Spleen (tissue), 11 donors: ENCODE measurements around the gene PIK3C3. TPM values are rescaled to one million over a fixed set of nuclear protein-coding genes. Genes with fewer than 3 reads are reported as not detected.
"Not testable (repeated sequence)": the region's sequence is repeated elsewhere in the genome, so short reads cannot be mapped to it uniquely, and the experiment has no call there.

Experiments
- DNase-seq: peaks from one replicate; pipeline ENCODE4 v3.0.0-alpha.2; 2020
- H3K27ac ChIP-seq, 8 donors: fragments of 200-600 bp; sonication (generic) in 7 of 8; 1 replicate in 4 of 8; 2 replicates in 4 of 8; pipeline versions ENCODE4 v1.5.0 to v1.8.0; 2016 to 2021; ENCODE audit warnings: inconsistent platforms in 4 of 8, mild to moderate bottlenecking in 4 of 8, moderate library complexity in 1 of 8
- H3K27me3 ChIP-seq, 7 donors: fragments of 200-600 bp; sonication (generic) in 6 of 7; replicated peaks in 1 of 7; 1 replicate in 4 of 7; 2 replicates in 3 of 7; pipeline versions ENCODE4 v1.5.0 to v1.8.0; 2016 to 2021; ENCODE audit warnings: inconsistent platforms in 3 of 7, mild to moderate bottlenecking in 1 of 7
- H3K36me3 ChIP-seq, 6 donors: fragments of 200-600 bp; sonication (generic) in 5 of 6; 1 replicate in 4 of 6; 2 replicates in 2 of 6; pipeline versions ENCODE4 v1.5.0 to v1.8.0; 2016 to 2021; ENCODE audit warnings: inconsistent platforms in 2 of 6
- H3K4me1 ChIP-seq, 6 donors: fragments of 200-600 bp; sonication (generic) in 5 of 6; 1 replicate in 3 of 6; 2 replicates in 3 of 6; pipeline versions ENCODE4 v1.5.0 to v1.8.0; 2016 to 2021; ENCODE audit warnings: inconsistent platforms in 3 of 6
- H3K4me3 ChIP-seq, 8 donors: fragments of 200-600 bp; sonication (generic) in 7 of 8; 1 replicate in 4 of 8; 2 replicates in 4 of 8; pipeline versions ENCODE4 v1.5.0 to v1.8.0; 2016 to 2021; ENCODE audit warnings: inconsistent platforms in 4 of 8, mild to moderate bottlenecking in 4 of 8, moderate library complexity in 2 of 8
- H3K9me3 ChIP-seq, 8 donors: fragments of 200-600 bp; sonication (generic) in 7 of 8; 1 replicate in 4 of 8; 2 replicates in 4 of 8; pipeline versions ENCODE4 v1.5.0 to v1.8.0; 2016 to 2021; ENCODE audit warnings: inconsistent platforms in 4 of 8
- CTCF ChIP-seq, 11 experiments: fragments of 200-600 bp in 7 of 11; fragments of 450-650 bp in 4 of 11; sonication (generic) in 4 of 11; IDR thresholded peaks in 8 of 11; conservative IDR thresholded peaks in 3 of 11; 1 replicate in 7 of 11; 2 replicates in 4 of 11; pipeline versions ENCODE4 v1.4.0 to v1.8.0; 2016 to 2021; ENCODE audit warnings: antibody characterized with exemption in 11 of 11, inconsistent platforms in 4 of 11, mild to moderate bottlenecking in 1 of 11
- POLR2A ChIP-seq, 3 donors: fragments of 450-650 bp; IDR thresholded peaks; one replicate each; pipeline ENCODE4 v1.5.1; 2017; ENCODE audit warnings: antibody characterized with exemption in 3 of 3, mild to moderate bottlenecking in 1 of 3
- POLR2AphosphoS5 ChIP-seq, 3 donors: sonication (generic); formaldehyde crosslinking; IDR thresholded peaks; one replicate each; pipeline ENCODE4 v1.5.1; 2017; ENCODE audit warnings: antibody characterized with exemption in 3 of 3
- whole genome bisulfite sequencing, 5 donors: extraction: QIAGEN DNeasy Blood & Tissue Kit in 3 of 5; methylation state at CpG; one replicate each; pipeline versions ENCODE4 v1.1.5 to v1.1.7; 2013 to 2018; 5-methylcytosine and 5-hydroxymethylcytosine counted together
- intact Hi-C: fragments of 100-400 bp; cut with DNase I; formaldehyde crosslinking; loops from one replicate; pipeline ENCODE4 v1.15.0; 2023; ENCODE audit warnings: low total_unique reads
- polyA plus RNA-seq, 3 donors: library from polyadenylated mRNA; stranded (reverse); fragments of 200-250 nt; gene quantifications; one replicate each; pipeline ENCODE4 v1.2.1, GENCODE V29; 2013
- total RNA-seq, 7 donors: library from RNA; depleted of rRNA in 3 of 7; stranded (reverse); fragments of >200 nt in 3 of 7; fragmentation: NEBNext Ultra II Directional in 4 of 7; extraction: Animal tissue kit (Norgen Biotek cat#: 25700) in 4 of 7; gene quantifications; one replicate each; pipeline versions ENCODE4 v1.1.0 to v1.2.1, GENCODE V29; 2016 to 2021
- donor health status: healthy with polysubstance abuse.
- donor health status: DM: no; HTN: no; CAD: no; lungs with moderate emphysema.
- donor health status: DM: no; HTN: no; CAD: no.
- donor health status: Bipolar disorder and iron deficiency.
- donor health status: healthy.
- donor health status: DM: no; HTN: no; CAD: no.
- donor health status: DM: yes; HTN: yes; CAD: no.

The PIK3C3 gene
- total and polyA plus RNA-seq, 10 donors = 22.8 to 77.3 (median 62.2) TPM

- no peak for DNase-seq
- no peaks in the 10 kb centered on the region for H3K36me3 ChIP-seq
- TF ChIP-seq POLR2AphosphoS5 (IDR thresholded peaks at IDR 0.05) (no peak), POLR2A (IDR thresholded peaks at IDR 0.05) (no peak), CTCF (IDR thresholded peaks at IDR 0.05 in 8 of 11, conservative IDR thresholded peaks at IDR 0.05 in 3 of 11) (no peak)
- no peaks in the 10 kb centered on the region for H3K4me1 ChIP-seq
- intact Hi-C loops = no loop called here
- H3K27ac ChIP-seq = no peak overlapping the region
- H3K9me3 ChIP-seq = no peaks in the 10 kb centered on the region
- 74 to 84% (median 80%) methylated on average over 10 of the region's 10 CpGs for WGBS, 5 donors
- H3K4me3 ChIP-seq = no peak overlapping the region
- H3K27me3 ChIP-seq = no peaks in the 10 kb centered on the region
Measured at GRCh38 chr18:42107691-42108450, 152.8 kb downstream of the PIK3C3 start.

- not testable (repeated sequence) for H3K36me3 ChIP-seq, H3K27ac ChIP-seq, H3K27me3 ChIP-seq, H3K9me3 ChIP-seq, DNase-seq, H3K4me3 ChIP-seq
- WGBS, 5 donors = 76 to 84% (median 83%) methylated on average over 5 of the region's 5 CpGs
- peaks cover 3 to 17% (median 13%) of the 10 kb centered on the region in 6 donors for H3K4me1 ChIP-seq
- intact Hi-C loops = loop anchor here (5.0 to 10.0 kb wide), 2 partner anchors 1150 to 1473 kb away; no protein-coding TSS in a partner anchor
Measured at GRCh38 chr18:42112147-42112546, 157.1 kb downstream of the PIK3C3 start.

- TF ChIP-seq CTCF (IDR thresholded peaks at IDR 0.05 in 8 of 11, conservative IDR thresholded peaks at IDR 0.05 in 3 of 11) (no peak), POLR2A (IDR thresholded peaks at IDR 0.05) (no peak), POLR2AphosphoS5 (IDR thresholded peaks at IDR 0.05) (no peak)
- peaks cover 3 to 17% (median 13%) of the 10 kb centered on the region in 6 donors for H3K4me1 ChIP-seq
- no peak overlapping the region for H3K27ac ChIP-seq
- H3K27me3 ChIP-seq = no peaks in the 10 kb centered on the region
- no peaks in the 10 kb centered on the region for H3K36me3 ChIP-seq
- intact Hi-C loops = loop anchor here (5.0 to 10.0 kb wide), 2 partner anchors 1149 to 1472 kb away; no protein-coding TSS in a partner anchor
- H3K9me3 ChIP-seq = no peaks in the 10 kb centered on the region
- no peak for DNase-seq
- 67 to 88% (median 76%) methylated on average over 10 of the region's 10 CpGs for WGBS, 5 donors
- no peak overlapping the region for H3K4me3 ChIP-seq
Measured at GRCh38 chr18:42112657-42113420, 157.8 kb downstream of the PIK3C3 start.

GRCh38 chr18:42113529-42114191 is 158.6 kb downstream of the PIK3C3 start:
- Histone ChIP-seq H3K27ac (no peak overlapping the region), H3K9me3 (no peaks in the 10 kb centered on the region), H3K36me3 (no peaks in the 10 kb centered on the region), H3K4me1 (peaks cover 3 to 17% (median 13%) of the 10 kb centered on the region in 6 donors), H3K27me3 (no peaks in the 10 kb centered on the region), H3K4me3 (no peak overlapping the region)
- TF ChIP-seq CTCF (IDR thresholded peaks at IDR 0.05 in 8 of 11, conservative IDR thresholded peaks at IDR 0.05 in 3 of 11) (no peak), POLR2AphosphoS5 (IDR thresholded peaks at IDR 0.05) (no peak), POLR2A (IDR thresholded peaks at IDR 0.05) (no peak)
- 35 to 46% (median 44%) methylated on average over 5 of the region's 5 CpGs for WGBS, 5 donors
- intact Hi-C loops = loop anchor here (5.0 to 10.0 kb wide), 2 partner anchors 1149 to 1471 kb away; no protein-coding TSS in a partner anchor
- DNase-seq = no peak
